ENCODE results near the gene TSPAN31.

The TSPAN31 gene

GRCh38 chr12:57783466-57783801 lies 38.6 kb downstream of the TSPAN31 start:
- DNase-seq (ENCODE audit: low read depth in 2 of 2): no peak

- no peak for DNase-seq (ENCODE audit: low read depth in 2 of 2)
These were observed 39.0 kb downstream of the TSPAN31 start for GRCh38 chr12:57783861-57784260.

- DNase-seq (ENCODE audit: low read depth in 2 of 2): no peak
These were observed 49.1 kb downstream of the TSPAN31 start for GRCh38 chr12:57793920-57794319.

GRCh38 chr12:57795354-57795753 lies 50.5 kb downstream of the TSPAN31 start:
- DNase-seq (ENCODE audit: low read depth in 2 of 2): no peak

- no peak for DNase-seq (ENCODE audit: low read depth in 2 of 2)
These were observed 52.2 kb downstream of the TSPAN31 start for GRCh38 chr12:57796996-57797395.

GRCh38 chr12:57797933-57798332 lies 53.1 kb downstream of the TSPAN31 start:
- DNase-seq (ENCODE audit: low read depth in 2 of 2): no peak

Measured in stimulated activated CD8-positive, alpha-beta memory T cell treated with anti-CD3 and anti-CD28 coated beads, Interleukin-15, amount 100 ng/mL, for 48 hours (primary cell).